Esophagus squamous epithelium (tissue), 5 donors: ENCODE data around the gene SLC29A2. TPM values are rescaled to one million over a fixed set of nuclear protein-coding genes. Genes with fewer than 3 reads are reported as not detected.
A peak's percentile ranks its signal among the peaks of the same experiment; 100 is the strongest.
"Not testable (repeated sequence)": the region's sequence is repeated elsewhere in the genome, so short reads cannot be mapped to it uniquely, and the experiment has no call there.

ENCODE experiments used
- DNase-seq: peaks from one replicate; lab custom pipeline; 2025; lab: John Stamatoyannopoulos, UW
- H3K27ac ChIP-seq, 4 donors: fragments of 200-600 bp; sonication (generic); one replicate each; pipeline ENCODE4 v1.5.1; 2016 to 2019; ENCODE audit warnings: mild to moderate bottlenecking in 1 of 4
- H3K27me3 ChIP-seq, 4 donors: fragments of 200-600 bp; sonication (generic); 1 replicate in 3 of 4; 2 replicates in 1 of 4; pipeline versions ENCODE4 v1.5.1 to v1.6.0; 2017 to 2021; ENCODE audit warnings: antibody characterized with exemption in 1 of 4
- H3K36me3 ChIP-seq, 3 donors: fragments of 200-600 bp; sonication (generic); one replicate each; pipeline ENCODE4 v1.5.1; 2016 to 2019
- H3K4me1 ChIP-seq, 3 donors: fragments of 200-600 bp; sonication (generic); one replicate each; pipeline ENCODE4 v1.5.1; 2017 to 2019
- H3K4me3 ChIP-seq, 4 donors: fragments of 200-600 bp; sonication (generic); 1 replicate in 3 of 4; 2 replicates in 1 of 4; pipeline ENCODE4 v1.5.1; 2016 to 2019; ENCODE audit warnings: mild to moderate bottlenecking in 2 of 4, moderate library complexity in 1 of 4
- H3K9me3 ChIP-seq, 3 donors: fragments of 200-600 bp; sonication (generic); one replicate each; pipeline ENCODE4 v1.5.1; 2016 to 2019
- CTCF ChIP-seq, 6 experiments: fragments of 450-650 bp in 4 of 6; fragments of 200-600 bp in 2 of 6; sonication (generic) in 2 of 6; IDR thresholded peaks; one replicate each; pipeline ENCODE4 v1.5.1; 2016 to 2019; ENCODE audit warnings: antibody characterized with exemption in 6 of 6, mild to moderate bottlenecking in 4 of 6, moderate library complexity in 4 of 6
- POLR2A ChIP-seq, 4 donors: fragments of 450-650 bp; IDR thresholded peaks; one replicate each; pipeline ENCODE4 v1.6.1; 2017; ENCODE audit warnings: antibody characterized with exemption in 4 of 4, mild to moderate bottlenecking in 4 of 4, moderate library complexity in 3 of 4
- WGBS, 2 donors: methylation state at CpG; one replicate each; pipeline ENCODE4 v1.1.5; 2018; 5-methylcytosine and 5-hydroxymethylcytosine counted together
- intact Hi-C: fragments of 100-400 bp; cut with DNase I; formaldehyde crosslinking; loops from one replicate; pipeline ENCODE4 v1.15.0; 2022
- total RNA-seq, 4 donors: library from RNA; depleted of rRNA; stranded (reverse); fragments of >200 nt; gene quantifications; one replicate each; pipeline ENCODE4 v1.1.0, GENCODE V29; 2016
- donor health status: DM: yes; HTN: yes; CAD: no.

SLC29A2 gene
- total RNA-seq, 4 donors from 2014 or later = 2.9 to 5.5 (median 4.8) TPM

DNA sequence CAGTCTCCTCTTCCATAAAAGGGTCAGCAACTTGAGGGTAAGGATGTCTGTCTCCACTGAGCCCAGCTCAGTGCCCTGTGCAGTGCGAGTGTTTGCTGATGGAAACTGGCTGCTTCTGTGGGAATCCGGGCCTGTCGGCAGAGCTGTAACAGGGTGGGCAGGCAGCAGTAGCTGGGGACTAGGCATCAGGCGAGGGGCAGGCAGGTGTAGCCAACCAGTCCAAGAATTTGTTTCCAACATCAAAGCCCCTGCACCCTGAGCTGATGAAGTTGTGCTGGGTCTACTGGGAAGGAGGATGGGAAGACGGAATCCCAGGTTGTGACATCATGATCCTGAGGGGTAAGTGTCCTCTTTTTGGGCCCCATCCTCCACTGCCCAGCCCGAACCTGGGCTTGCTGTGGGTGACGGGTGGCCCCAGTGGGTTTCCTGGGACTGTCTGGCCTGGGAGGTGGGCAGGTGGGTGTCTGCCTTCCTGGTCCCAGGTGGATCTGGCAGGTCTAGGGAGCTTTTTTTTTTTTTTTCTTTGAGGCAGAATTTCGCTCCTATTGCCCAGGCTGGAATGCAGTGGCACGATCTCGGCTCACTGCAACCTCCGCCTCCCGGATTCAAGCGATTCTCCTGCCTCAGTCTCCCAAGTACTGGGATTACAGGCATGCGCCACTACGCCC is 11.0 kb downstream of the SLC29A2 start:
- Histone ChIP-seq H3K27me3 (no peaks in the 10 kb centered on the region), H3K4me3 (no peak overlapping the region), H3K27ac (no peak overlapping the region), H3K9me3 (no peaks in the 10 kb centered on the region), H3K36me3 (peaks cover 0 to 4% (median 0%) of the 10 kb centered on the region in 3 donors), H3K4me1 (no peaks in the 10 kb centered on the region)
- no peak for TF ChIP-seq POLR2A (IDR thresholded peaks at IDR 0.05)
- no peak for TF ChIP-seq CTCF (IDR thresholded peaks at IDR 0.05)
- intact Hi-C loops = no loop called here
- DNase-seq = no peak
- WGBS, 2 donors = 91 to 96% methylated on average over 13 to 15 of the region's 15 CpGs

GRCh38 chr11:66359662-66360087 is 11.9 kb downstream of the SLC29A2 start:
- H3K27me3 ChIP-seq = no peaks in the 10 kb centered on the region
- H3K4me1 ChIP-seq = no peaks in the 10 kb centered on the region
- WGBS, 2 donors = 53 to 63% methylated on average over 2 to 3 of the region's 3 CpGs
- no peaks in the 10 kb centered on the region for H3K9me3 ChIP-seq
- intact Hi-C loops = no loop called here
- H3K27ac ChIP-seq = no peak overlapping the region
- no peak for DNase-seq
- peaks cover 0 to 4% (median 0%) of the 10 kb centered on the region in 3 donors for H3K36me3 ChIP-seq
- no peak overlapping the region for H3K4me3 ChIP-seq
- TF ChIP-seq POLR2A (IDR thresholded peaks at IDR 0.05) (no peak), CTCF (IDR thresholded peaks at IDR 0.05) (no peak)

- not testable (repeated sequence) for DNase-seq
- 80 to 83% methylated on average over 7 to 8 of the region's 8 CpGs for WGBS, 2 donors
Observed at GRCh38 chr11:66350560-66351235, 20.9 kb downstream of the SLC29A2 start.

GRCh38 chr11:66349084-66349386 is 22.5 kb downstream of the SLC29A2 start:
- peaks cover 25 to 44% (median 26%) of the 10 kb centered on the region in 3 donors for H3K4me1 ChIP-seq
- intact Hi-C loops = no loop called here

More at GRCh38 chr11:66350560-66351235, 20.9 kb downstream of the SLC29A2 start:
- H3K9me3 ChIP-seq, intact Hi-C loops, H3K27me3 ChIP-seq, H3K4me3 ChIP-seq, H3K27ac ChIP-seq: not testable (repeated sequence)
- Histone ChIP-seq H3K4me1 (peaks cover 14 to 30% (median 15%) of the 10 kb centered on the region in 3 donors), H3K36me3 (peaks cover 0 to 12% (median 0%) of the 10 kb centered on the region in 3 donors)

DNA sequence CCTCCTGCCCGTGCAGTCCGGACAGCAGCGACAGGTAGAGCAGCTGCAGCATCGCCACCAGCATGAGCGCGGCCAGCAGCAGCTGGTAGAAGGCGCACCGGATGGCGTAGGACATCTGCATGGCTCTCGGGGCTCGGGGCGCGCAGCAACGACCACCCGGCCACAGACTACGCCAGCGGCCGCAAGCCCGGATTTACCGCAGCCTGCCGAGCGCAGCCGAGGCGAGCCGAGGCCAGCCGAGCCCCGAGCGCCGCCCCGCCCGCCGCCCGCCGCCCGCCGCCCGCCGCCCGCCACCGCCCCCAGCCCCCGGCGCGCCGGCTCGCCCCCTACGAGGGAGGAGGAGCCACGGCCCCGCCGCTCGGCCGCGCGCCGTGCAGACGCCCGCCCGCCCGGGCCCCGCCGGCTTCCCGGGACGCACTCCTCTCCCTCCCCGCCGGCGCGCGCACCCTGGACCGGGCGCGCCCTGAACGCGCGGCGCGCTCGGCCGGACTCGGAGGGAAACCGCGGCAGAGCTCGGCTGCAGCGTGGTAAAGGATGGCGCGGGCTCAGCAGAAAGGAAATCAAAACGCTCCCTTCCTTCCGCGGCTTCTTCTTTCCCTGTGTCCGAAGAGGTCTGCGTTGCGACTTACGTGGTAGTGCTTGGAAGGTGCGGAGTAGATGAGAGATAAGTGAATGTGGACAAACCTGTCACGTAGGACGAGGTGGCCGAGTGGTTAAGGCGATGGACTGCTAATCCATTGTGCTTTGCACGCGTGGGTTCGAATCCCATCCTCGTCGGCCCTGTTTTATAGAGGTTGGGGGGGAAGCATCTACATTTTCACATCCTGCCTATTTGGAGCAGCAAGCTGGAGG is 23.9 kb downstream of the SLC29A2 start, which contains the start of gene B4GAT1:
B4GAT1 (minus strand) TSS at position 205 of the 852 bp plus-strand sequence; CDS start at position 121, 84 bp downstream.
- Histone ChIP-seq H3K4me1 (peaks cover 34 to 57% (median 35%) of the 10 kb centered on the region in 3 donors), H3K9me3 (no peaks in the 10 kb centered on the region), H3K27me3 (no peaks in the 10 kb centered on the region), H3K27ac (peak within 1 kb of the TSS; percentile 79 to 96 (median 93)), H3K4me3 (peak within 1 kb of the TSS; percentile 78 to 92 (median 81)), H3K36me3 (peaks cover 0 to 5% (median 0%) of the 10 kb centered on the region in 3 donors)
- peak in 1 of 6 experiments; percentile 4 for TF ChIP-seq CTCF (IDR thresholded peaks at IDR 0.05)
- TF ChIP-seq POLR2A (IDR thresholded peaks at IDR 0.05) = peak in 2 of 4 donors; percentile 40 to 46
- WGBS, 2 donors = 1% methylated on average over 16 of the region's 101 CpGs
- intact Hi-C loops = no loop called here
- DNase-seq = no peak

More at GRCh38 chr11:66349084-66349386, 22.5 kb downstream of the SLC29A2 start:
- Histone ChIP-seq H3K4me3 (no peak overlapping the region), H3K27me3 (no peaks in the 10 kb centered on the region), H3K27ac (no peak overlapping the region), H3K9me3 (no peaks in the 10 kb centered on the region), H3K36me3 (peaks cover 0 to 7% (median 0%) of the 10 kb centered on the region in 3 donors)
- TF ChIP-seq POLR2A (IDR thresholded peaks at IDR 0.05) = no peak
- no peak for DNase-seq
- 41 to 83% methylated on average over 2 of the region's 2 CpGs for WGBS, 2 donors
